ENCODE measurements around the gene LIN54. TPM values are rescaled to one million over a fixed set of nuclear protein-coding genes. Genes with fewer than 3 reads are reported as not detected.
"Not testable (repeated sequence)": the region's sequence is repeated elsewhere in the genome, so short reads cannot be mapped to it uniquely, and the experiment has no call there.

Gene LIN54
- total and polyA plus RNA-seq, 12 donors: 1.5 to 9.4 (median 8.6) TPM

DNA sequence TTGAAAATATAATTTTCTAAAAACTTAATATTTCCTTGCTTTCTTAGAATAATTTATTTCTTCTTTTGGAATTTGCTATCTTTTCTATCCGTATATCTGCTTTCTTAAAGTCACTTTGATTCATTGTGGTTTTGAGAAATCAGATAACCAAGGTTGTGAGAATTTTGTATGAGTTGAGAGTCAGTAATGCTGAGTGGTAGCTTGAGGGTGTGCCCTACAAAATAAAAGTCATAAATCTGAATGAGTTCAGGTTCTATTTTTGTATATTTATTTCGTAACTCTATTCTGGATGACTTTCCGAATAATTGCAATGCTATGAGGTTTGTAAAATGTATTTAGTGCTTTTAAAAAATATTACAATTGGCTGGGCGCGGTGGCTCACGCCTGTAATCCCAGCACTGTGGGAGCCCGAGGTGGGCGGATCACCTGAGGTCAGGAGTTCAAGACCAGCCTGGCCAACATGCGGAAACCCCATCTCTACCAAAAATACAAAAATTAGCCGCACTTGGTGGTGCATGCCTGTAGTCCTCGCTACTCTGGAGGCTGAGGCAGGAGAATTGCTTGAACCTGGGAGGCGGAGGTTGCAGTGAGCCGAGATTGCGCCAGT is 33.3 kb upstream of the LIN54 start:
- H3K4me1 ChIP-seq: peaks cover 0 to 10% (median 5%) of the 10 kb centered on the region in 9 donors
- no peak overlapping the region for H3K4me3 ChIP-seq
- WGBS, 2 donors: 94% methylated on average over 14 of the region's 14 CpGs
- peaks cover 0 to 46% (median 4%) of the 10 kb centered on the region in 9 donors for H3K36me3 ChIP-seq
- H3K27ac ChIP-seq: no peak overlapping the region
- no peak for TF ChIP-seq CTCF (IDR thresholded peaks at IDR 0.05)
- ATAC-seq: peak in 2 of 8 donors; percentile 38 to 54
- H3K27me3 ChIP-seq: no peaks in the 10 kb centered on the region
- no peaks in the 10 kb centered on the region for H3K9me3 ChIP-seq
- DNase-seq: no peak
- intact Hi-C loops (cut with DNase I): loop anchor here in 1 of 10 donors (5.0 kb wide), 1 partner anchor 152 kb away; the partner anchor contains the start of gene SEC31A

DNA sequence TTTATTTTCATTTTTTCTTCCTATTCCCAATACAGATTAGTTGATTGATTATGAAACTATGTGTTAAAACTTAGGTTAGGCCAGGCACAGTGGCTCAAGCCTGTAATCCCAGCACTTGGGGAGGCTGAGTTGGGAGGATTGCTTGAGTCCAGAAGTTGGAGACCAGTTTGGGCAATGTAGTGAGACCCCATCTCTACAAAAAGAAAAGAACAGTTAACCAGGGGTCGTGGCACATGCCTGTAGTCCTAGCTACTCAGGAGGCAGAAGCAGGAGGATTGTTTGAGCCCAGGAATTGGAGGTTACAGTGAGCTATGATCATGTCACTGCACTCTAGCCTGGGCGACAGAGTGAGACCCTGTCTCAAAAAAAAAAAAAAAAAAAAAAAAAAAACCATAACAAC is 32.5 kb upstream of the LIN54 start:
- intact Hi-C loops (cut with DNase I): loop anchor here in 1 of 10 donors (5.0 kb wide), 1 partner anchor 151 kb away; the partner anchor contains the start of gene SEC31A
- not testable (repeated sequence) for H3K27me3 ChIP-seq, ATAC-seq, H3K9me3 ChIP-seq, H3K27ac ChIP-seq, DNase-seq, H3K4me3 ChIP-seq
- H3K4me1 ChIP-seq: peaks cover 0 to 12% (median 5%) of the 10 kb centered on the region in 9 donors
- peaks cover 0 to 42% (median 4%) of the 10 kb centered on the region in 9 donors for H3K36me3 ChIP-seq
- WGBS, 2 donors: 90 to 97% methylated on average over 2 of the region's 2 CpGs

DNA sequence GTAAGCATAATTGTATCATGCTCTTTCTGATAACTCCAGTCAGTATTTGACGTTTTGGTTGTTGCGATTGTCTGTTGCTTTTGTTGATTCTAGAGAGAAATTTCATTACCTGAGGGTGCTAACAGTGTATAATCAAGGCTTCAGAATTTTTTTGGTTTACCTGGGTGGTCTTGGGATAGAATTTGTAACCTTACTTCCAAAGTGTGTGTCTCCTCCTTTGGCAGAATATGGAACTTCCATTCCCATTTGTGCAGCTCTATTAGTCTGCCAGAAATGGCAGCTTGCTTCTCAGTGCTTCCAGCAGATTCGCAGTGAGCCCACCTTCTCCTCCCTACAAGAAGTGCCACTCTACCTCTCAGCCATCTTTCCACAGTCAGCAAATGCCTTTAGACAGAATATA is 29.6 kb upstream of the LIN54 start:
- Histone ChIP-seq H3K4me3 (no peak overlapping the region), H3K9me3 (no peaks in the 10 kb centered on the region), H3K27me3 (no peaks in the 10 kb centered on the region), H3K27ac (no peak overlapping the region), H3K36me3 (peaks cover 0 to 16% (median 0%) of the 10 kb centered on the region in 9 donors), H3K4me1 (peaks cover 0 to 35% (median 26%) of the 10 kb centered on the region in 9 donors)
- DNase-seq: no peak
- TF ChIP-seq CTCF (IDR thresholded peaks at IDR 0.05): no peak
- no peak for ATAC-seq
- intact Hi-C loops (cut with DNase I): loop anchor here in 1 of 10 donors (5.0 kb wide), 1 partner anchor 148 kb away; the partner anchor contains the start of gene SEC31A
- WGBS, 2 donors: 85 to 89% methylated on average over 3 of the region's 3 CpGs

DNA sequence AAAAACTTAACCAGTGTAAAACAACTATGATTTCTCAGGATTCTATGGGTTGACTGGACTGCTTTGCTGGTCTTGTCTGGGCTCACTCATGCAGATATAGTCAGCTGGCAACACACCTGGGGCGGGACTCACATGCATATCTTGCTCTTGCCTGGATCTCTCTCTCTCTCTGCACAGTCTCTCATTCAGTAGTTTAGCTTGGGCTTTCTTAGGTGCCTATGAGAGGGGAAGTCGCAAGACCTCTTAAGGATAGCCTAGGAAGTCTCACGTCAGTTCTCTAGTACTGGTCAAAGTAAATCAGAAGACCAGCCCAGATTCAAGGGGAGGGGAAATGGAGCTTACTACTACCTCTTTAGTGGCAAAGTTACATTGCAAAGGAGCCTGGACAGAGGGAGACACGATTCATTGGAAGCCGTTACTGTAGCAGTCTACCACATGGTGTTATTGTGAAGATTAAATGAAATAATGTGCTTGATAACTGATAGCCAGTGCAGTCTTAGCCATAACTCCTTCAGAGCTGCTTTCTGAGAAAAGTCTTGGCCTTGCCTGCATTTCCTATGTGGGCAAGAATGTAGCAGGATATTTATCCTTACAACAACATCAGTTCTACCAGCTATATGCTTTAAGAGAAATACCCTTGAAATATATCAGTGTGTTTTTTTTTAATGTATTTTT is 26.5 kb upstream of the LIN54 start:
- WGBS, 2 donors: 73 to 77% methylated on average over 5 of the region's 5 CpGs
- intact Hi-C loops (cut with DNase I): loop anchor here in 5 of 10 donors (2.0 to 10.0 kb wide), 5 partner anchors 24 to 665 kb away; partner anchors contain the start of genes SEC31A (in 4 of the 5), HNRNPD (in 2 of the 5), HELQ (in 1 of the 5) and MRPS18C (in 1 of the 5)
- ATAC-seq: no peak
- peaks cover 0 to 27% (median 22%) of the 10 kb centered on the region in 9 donors for H3K4me1 ChIP-seq
- H3K9me3 ChIP-seq: no peaks in the 10 kb centered on the region
- H3K27me3 ChIP-seq: no peaks in the 10 kb centered on the region
- H3K4me3 ChIP-seq: peak overlapping the region in 1 of 10 donors; percentile 7
- no peak for TF ChIP-seq CTCF (IDR thresholded peaks at IDR 0.05)
- H3K36me3 ChIP-seq: peaks cover 0 to 9% (median 0%) of the 10 kb centered on the region in 9 donors
- H3K27ac ChIP-seq: peak overlapping the region in 1 of 10 donors; percentile 18
- no peak for DNase-seq

Measured in heart right ventricle (tissue), 16 donors.